ENCODE measurements around the gene GSG1L2. TPM values are rescaled to one million over a fixed set of nuclear protein-coding genes. Genes with fewer than 3 reads are reported as not detected.

Gene GSG1L2
- polyA plus RNA-seq, 1 donor (not counting 4 experiments of a cell fraction or from before 2014, with no cell fraction given), result not detected

- Histone ChIP-seq H3K27me3 (ENCODE audit: control insufficient read depth, extremely low read depth, insufficient read depth, low read length) (no peaks in the 10 kb centered on the region), H4K20me1 (ENCODE audit: control insufficient read depth, extremely low read depth, insufficient read depth, low read length) (no peaks in the 10 kb centered on the region), H3K4me1 (ENCODE audit: control insufficient read depth, extremely low read depth, insufficient read depth, low read length) (no peaks in the 10 kb centered on the region), H3K4me3 (ENCODE audit: control insufficient read depth in 2 of 3, extremely low read depth in 1 of 3, insufficient read depth in 2 of 3, low read depth in 1 of 3, low read length in 3 of 3) (no peak overlapping the region), H3K27ac (ENCODE audit: control insufficient read depth, insufficient read depth, low read length) (no peak overlapping the region), H3K9me1 (ENCODE audit: control insufficient read depth, extremely low read depth, insufficient read depth, low read length) (no peaks in the 10 kb centered on the region), H3K79me2 (ENCODE audit: control insufficient read depth, insufficient read depth, low read length) (no peaks in the 10 kb centered on the region), H3K9ac (ENCODE audit: control insufficient read depth, extremely low read depth, insufficient read depth, low read length) (no peak overlapping the region), H2AFZ (ENCODE audit: control insufficient read depth, low read length) (no peak overlapping the region), H3K36me3 (ENCODE audit: control insufficient read depth in 2 of 2, extremely low read depth in 1 of 2, insufficient read depth in 2 of 2, low read length in 2 of 2) (no peaks in the 10 kb centered on the region), H3K9me3 (ENCODE audit: control insufficient read depth, low read depth, low read length) (no peaks in the 10 kb centered on the region), H3K4me2 (ENCODE audit: control insufficient read depth, extremely low read depth, insufficient read depth, low read depth, low read length) (no peak overlapping the region)
- DNase-seq (ENCODE audit: low read depth, low spot score) (no peak), FAIRE-seq (no peak)
- dilution Hi-C loops (cut with MboI; ENCODE audit: extremely low pct_ligation_motif_present, low sequenced_read_pairs), result no loop called here
- TF ChIP-seq, protein P1, sequence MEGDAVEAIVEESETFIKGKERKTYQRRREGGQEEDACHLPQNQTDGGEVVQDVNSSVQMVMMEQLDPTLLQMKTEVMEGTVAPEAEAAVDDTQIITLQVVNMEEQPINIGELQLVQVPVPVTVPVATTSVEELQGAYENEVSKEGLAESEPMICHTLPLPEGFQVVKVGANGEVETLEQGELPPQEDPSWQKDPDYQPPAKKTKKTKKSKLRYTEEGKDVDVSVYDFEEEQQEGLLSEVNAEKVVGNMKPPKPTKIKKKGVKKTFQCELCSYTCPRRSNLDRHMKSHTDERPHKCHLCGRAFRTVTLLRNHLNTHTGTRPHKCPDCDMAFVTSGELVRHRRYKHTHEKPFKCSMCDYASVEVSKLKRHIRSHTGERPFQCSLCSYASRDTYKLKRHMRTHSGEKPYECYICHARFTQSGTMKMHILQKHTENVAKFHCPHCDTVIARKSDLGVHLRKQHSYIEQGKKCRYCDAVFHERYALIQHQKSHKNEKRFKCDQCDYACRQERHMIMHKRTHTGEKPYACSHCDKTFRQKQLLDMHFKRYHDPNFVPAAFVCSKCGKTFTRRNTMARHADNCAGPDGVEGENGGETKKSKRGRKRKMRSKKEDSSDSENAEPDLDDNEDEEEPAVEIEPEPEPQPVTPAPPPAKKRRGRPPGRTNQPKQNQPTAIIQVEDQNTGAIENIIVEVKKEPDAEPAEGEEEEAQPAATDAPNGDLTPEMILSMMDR (optimal IDR thresholded peaks at IDR 0.05 in 1 of 3, IDR thresholded peaks at IDR 0.05 in 1 of 3, conservative IDR thresholded peaks at IDR 0.05 in 1 of 3; ENCODE audit: extremely low read depth in 1 of 3, insufficient read depth in 2 of 3, low read length in 3 of 3), result no peak
- TF ChIP-seq EZH2 (IDR thresholded peaks at IDR 0.05; ENCODE audit: low read length), result no peak
Measured at GRCh38 chr17:9776911-9777310, 45.0 kb downstream of the GSG1L2 start.

GRCh38 chr17:9772658-9773057, 49.2 kb downstream of the GSG1L2 start:
- Histone ChIP-seq H3K9me1 (ENCODE audit: control insufficient read depth, extremely low read depth, insufficient read depth, low read length) (no peaks in the 10 kb centered on the region), H3K36me3 (ENCODE audit: control insufficient read depth in 2 of 2, extremely low read depth in 1 of 2, insufficient read depth in 2 of 2, low read length in 2 of 2) (no peaks in the 10 kb centered on the region), H3K79me2 (ENCODE audit: control insufficient read depth, insufficient read depth, low read length) (no peaks in the 10 kb centered on the region), H3K27ac (ENCODE audit: control insufficient read depth, insufficient read depth, low read length) (no peak overlapping the region), H3K9me3 (ENCODE audit: control insufficient read depth, low read depth, low read length) (no peaks in the 10 kb centered on the region), H2AFZ (ENCODE audit: control insufficient read depth, low read length) (no peak overlapping the region), H3K9ac (ENCODE audit: control insufficient read depth, extremely low read depth, insufficient read depth, low read length) (no peak overlapping the region), H3K4me1 (ENCODE audit: control insufficient read depth, extremely low read depth, insufficient read depth, low read length) (no peaks in the 10 kb centered on the region), H4K20me1 (ENCODE audit: control insufficient read depth, extremely low read depth, insufficient read depth, low read length) (no peaks in the 10 kb centered on the region), H3K27me3 (ENCODE audit: control insufficient read depth, extremely low read depth, insufficient read depth, low read length) (no peaks in the 10 kb centered on the region), H3K4me3 (ENCODE audit: control insufficient read depth in 2 of 3, extremely low read depth in 1 of 3, insufficient read depth in 2 of 3, low read depth in 1 of 3, low read length in 3 of 3) (no peak overlapping the region), H3K4me2 (ENCODE audit: control insufficient read depth, extremely low read depth, insufficient read depth, low read depth, low read length) (no peak overlapping the region)
- dilution Hi-C loops (cut with MboI; ENCODE audit: extremely low pct_ligation_motif_present, low sequenced_read_pairs), result no loop called here
- FAIRE-seq, result no peak
- no peak for DNase-seq (ENCODE audit: low read depth, low spot score)
- TF ChIP-seq, protein P1 (optimal IDR thresholded peaks at IDR 0.05 in 1 of 3, IDR thresholded peaks at IDR 0.05 in 1 of 3, conservative IDR thresholded peaks at IDR 0.05 in 1 of 3; ENCODE audit: extremely low read depth in 1 of 3, insufficient read depth in 2 of 3, low read length in 3 of 3), result no peak
- no peak for TF ChIP-seq EZH2 (IDR thresholded peaks at IDR 0.05; ENCODE audit: low read length)

Measured in keratinocyte (primary cell).